ENCODE data around the gene NDOR1. TPM values are rescaled to one million over a fixed set of nuclear protein-coding genes. Genes with fewer than 3 reads are reported as not detected.

NDOR1 gene
- total RNA-seq, 1 donor from 2014 or later: 40.2 TPM

GRCh38 chr9:137191245-137191644, 14.3 kb upstream of the NDOR1 start:
- no peaks in the 10 kb centered on the region for H3K27me3 Mint-ChIP-seq (ENCODE audit: low read depth)
- peak overlapping the region; percentile 33 for H3K27ac Mint-ChIP-seq
- no peaks in the 10 kb centered on the region for H3K9me3 Mint-ChIP-seq
- H3K4me3 Mint-ChIP-seq (ENCODE audit: low read depth): peak overlapping the region; percentile 74
- peaks cover 25% of the 10 kb centered on the region for H3K4me1 Mint-ChIP-seq (ENCODE audit: low read depth)
- intact Hi-C loops (cut with micrococcal nuclease): no loop called here
- H3K36me3 Mint-ChIP-seq (ENCODE audit: low read depth): peaks cover 16% of the 10 kb centered on the region
- DNase-seq (ENCODE audit: low spot score): no peak

- no peak overlapping the region for H3K27ac Mint-ChIP-seq
- no peak for DNase-seq (ENCODE audit: low spot score)
- peaks cover 16% of the 10 kb centered on the region for H3K36me3 Mint-ChIP-seq (ENCODE audit: low read depth)
- intact Hi-C loops (cut with micrococcal nuclease): no loop called here
- no peak overlapping the region for H3K4me3 Mint-ChIP-seq (ENCODE audit: low read depth)
- H3K27me3 Mint-ChIP-seq (ENCODE audit: low read depth): no peaks in the 10 kb centered on the region
- H3K9me3 Mint-ChIP-seq: no peaks in the 10 kb centered on the region
- peaks cover 21% of the 10 kb centered on the region for H3K4me1 Mint-ChIP-seq (ENCODE audit: low read depth)
These were observed 13.6 kb upstream of the NDOR1 start for GRCh38 chr9:137191691-137192447.

- Mint-ChIP-seq H3K4me3 (ENCODE audit: low read depth) (no peak overlapping the region), H3K36me3 (ENCODE audit: low read depth) (peaks cover 16% of the 10 kb centered on the region), H3K27ac (no peak overlapping the region), H3K27me3 (ENCODE audit: low read depth) (no peaks in the 10 kb centered on the region), H3K9me3 (no peaks in the 10 kb centered on the region), H3K4me1 (ENCODE audit: low read depth) (peaks cover 18% of the 10 kb centered on the region)
- intact Hi-C loops (cut with micrococcal nuclease): no loop called here
- no peak for DNase-seq (ENCODE audit: low spot score)
These were observed 13.1 kb upstream of the NDOR1 start for GRCh38 chr9:137192448-137192780.

- no peak for DNase-seq (ENCODE audit: low spot score)
- Mint-ChIP-seq H3K9me3 (no peaks in the 10 kb centered on the region), H3K27me3 (ENCODE audit: low read depth) (no peaks in the 10 kb centered on the region), H3K4me3 (ENCODE audit: low read depth) (no peak overlapping the region), H3K4me1 (ENCODE audit: low read depth) (peaks cover 13% of the 10 kb centered on the region), H3K36me3 (ENCODE audit: low read depth) (peaks cover 13% of the 10 kb centered on the region), H3K27ac (no peak overlapping the region)
- intact Hi-C loops (cut with micrococcal nuclease): no loop called here
These were observed 12.6 kb upstream of the NDOR1 start for GRCh38 chr9:137192859-137193258.

- no peak overlapping the region for H3K27ac Mint-ChIP-seq
- H3K9me3 Mint-ChIP-seq: no peaks in the 10 kb centered on the region
- DNase-seq (ENCODE audit: low spot score): no peak
- H3K36me3 Mint-ChIP-seq (ENCODE audit: low read depth): peaks cover 13% of the 10 kb centered on the region
- no peak overlapping the region for H3K4me3 Mint-ChIP-seq (ENCODE audit: low read depth)
- intact Hi-C loops (cut with micrococcal nuclease): no loop called here
- peaks cover 13% of the 10 kb centered on the region for H3K4me1 Mint-ChIP-seq (ENCODE audit: low read depth)
- H3K27me3 Mint-ChIP-seq (ENCODE audit: low read depth): no peaks in the 10 kb centered on the region
These were observed 11.7 kb upstream of the NDOR1 start for GRCh38 chr9:137193771-137194170.

GRCh38 chr9:137194388-137194787, 11.1 kb upstream of the NDOR1 start:
- intact Hi-C loops (cut with micrococcal nuclease): no loop called here
- no peak for DNase-seq (ENCODE audit: low spot score)
- H3K36me3 Mint-ChIP-seq (ENCODE audit: low read depth): peaks cover 9% of the 10 kb centered on the region
- H3K4me1 Mint-ChIP-seq (ENCODE audit: low read depth): peaks cover 8% of the 10 kb centered on the region
- H3K4me3 Mint-ChIP-seq (ENCODE audit: low read depth): no peak overlapping the region
- no peaks in the 10 kb centered on the region for H3K27me3 Mint-ChIP-seq (ENCODE audit: low read depth)
- no peak overlapping the region for H3K27ac Mint-ChIP-seq
- no peaks in the 10 kb centered on the region for H3K9me3 Mint-ChIP-seq

- Mint-ChIP-seq H3K4me3 (ENCODE audit: low read depth) (no peak overlapping the region), H3K27ac (no peak overlapping the region), H3K27me3 (ENCODE audit: low read depth) (no peaks in the 10 kb centered on the region), H3K9me3 (no peaks in the 10 kb centered on the region), H3K4me1 (ENCODE audit: low read depth) (peaks cover 10% of the 10 kb centered on the region), H3K36me3 (ENCODE audit: low read depth) (peaks cover 9% of the 10 kb centered on the region)
- no peak for DNase-seq (ENCODE audit: low spot score)
- intact Hi-C loops (cut with micrococcal nuclease): no loop called here
These were observed 10.6 kb upstream of the NDOR1 start for GRCh38 chr9:137194909-137195308.

- H3K4me3 Mint-ChIP-seq (ENCODE audit: low read depth): no peak overlapping the region
- H3K27me3 Mint-ChIP-seq (ENCODE audit: low read depth): no peaks in the 10 kb centered on the region
- H3K27ac Mint-ChIP-seq: no peak overlapping the region
- DNase-seq (ENCODE audit: low spot score): no peak
- intact Hi-C loops (cut with micrococcal nuclease): no loop called here
- H3K36me3 Mint-ChIP-seq (ENCODE audit: low read depth): peaks cover 6% of the 10 kb centered on the region
- H3K4me1 Mint-ChIP-seq (ENCODE audit: low read depth): peaks cover 7% of the 10 kb centered on the region
- no peaks in the 10 kb centered on the region for H3K9me3 Mint-ChIP-seq
These were observed 9.8 kb upstream of the NDOR1 start for GRCh38 chr9:137195525-137196220.

GRCh38 chr9:137198051-137198901, 7.2 kb upstream of the NDOR1 start:
- intact Hi-C loops (cut with micrococcal nuclease): no loop called here
- Mint-ChIP-seq H3K27ac (no peak overlapping the region), H3K4me1 (ENCODE audit: low read depth) (peaks cover 11% of the 10 kb centered on the region), H3K9me3 (no peaks in the 10 kb centered on the region), H3K4me3 (ENCODE audit: low read depth) (no peak overlapping the region), H3K36me3 (ENCODE audit: low read depth) (peaks cover 5% of the 10 kb centered on the region), H3K27me3 (ENCODE audit: low read depth) (no peaks in the 10 kb centered on the region)
- no peak for DNase-seq (ENCODE audit: low spot score)

- H3K9me3 Mint-ChIP-seq: no peaks in the 10 kb centered on the region
- H3K36me3 Mint-ChIP-seq (ENCODE audit: low read depth): peaks cover 5% of the 10 kb centered on the region
- no peak for DNase-seq (ENCODE audit: low spot score)
- peaks cover 12% of the 10 kb centered on the region for H3K4me1 Mint-ChIP-seq (ENCODE audit: low read depth)
- no peak overlapping the region for H3K4me3 Mint-ChIP-seq (ENCODE audit: low read depth)
- H3K27ac Mint-ChIP-seq: no peak overlapping the region
- H3K27me3 Mint-ChIP-seq (ENCODE audit: low read depth): no peaks in the 10 kb centered on the region
- intact Hi-C loops (cut with micrococcal nuclease): no loop called here
These were observed 6.6 kb upstream of the NDOR1 start for GRCh38 chr9:137198902-137199283.

GRCh38 chr9:137199411-137200121, 5.9 kb upstream of the NDOR1 start:
- Mint-ChIP-seq H3K27ac (peak overlapping the region; percentile 38), H3K4me1 (ENCODE audit: low read depth) (peaks cover 19% of the 10 kb centered on the region), H3K9me3 (no peaks in the 10 kb centered on the region), H3K4me3 (ENCODE audit: low read depth) (peak overlapping the region; percentile 83), H3K36me3 (ENCODE audit: low read depth) (peaks cover 9% of the 10 kb centered on the region), H3K27me3 (ENCODE audit: low read depth) (no peaks in the 10 kb centered on the region)
- intact Hi-C loops (cut with micrococcal nuclease): loop anchor here (1.0 to 5.0 kb wide), 3 partner anchors 11 to 72 kb away; partner anchors contain the start of genes ANAPC2 and SSNA1
- no peak for DNase-seq (ENCODE audit: low spot score)
